HG03460 (cell line): ENCODE measurements around the gene TMEM63B.
"Not testable (repeated sequence)": the region's sequence is repeated elsewhere in the genome, so short reads cannot be mapped to it uniquely, and the experiment has no call there.

Source experiments
- ATAC-seq: cut with Tn5 transposase; IDR thresholded peaks from one replicate; pipeline ENCODE4 v1.9.1; 2021; ENCODE audit not compliant: unreplicated experiment

The TMEM63B gene

DNA sequence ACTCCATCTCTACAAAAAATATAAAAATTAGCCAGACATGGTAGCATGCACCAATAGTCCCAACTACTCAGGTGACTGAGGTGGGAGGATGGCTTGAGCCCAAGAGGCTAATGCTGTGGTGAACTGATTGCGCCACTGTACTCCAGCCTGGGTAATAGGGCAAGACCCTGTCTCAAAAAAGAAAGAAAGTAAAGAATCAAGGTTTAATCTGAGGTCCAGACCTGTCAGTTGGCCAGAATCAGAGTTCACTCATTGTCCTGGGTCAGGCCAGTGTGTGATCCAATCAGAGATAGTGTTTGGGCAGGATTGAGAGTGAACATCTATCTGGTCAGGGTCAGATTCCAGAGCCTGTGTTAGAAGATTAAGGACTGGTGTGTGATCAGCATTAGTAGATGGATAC lies 15.5 kb downstream of the TMEM63B start:
- no peak for ATAC-seq

DNA sequence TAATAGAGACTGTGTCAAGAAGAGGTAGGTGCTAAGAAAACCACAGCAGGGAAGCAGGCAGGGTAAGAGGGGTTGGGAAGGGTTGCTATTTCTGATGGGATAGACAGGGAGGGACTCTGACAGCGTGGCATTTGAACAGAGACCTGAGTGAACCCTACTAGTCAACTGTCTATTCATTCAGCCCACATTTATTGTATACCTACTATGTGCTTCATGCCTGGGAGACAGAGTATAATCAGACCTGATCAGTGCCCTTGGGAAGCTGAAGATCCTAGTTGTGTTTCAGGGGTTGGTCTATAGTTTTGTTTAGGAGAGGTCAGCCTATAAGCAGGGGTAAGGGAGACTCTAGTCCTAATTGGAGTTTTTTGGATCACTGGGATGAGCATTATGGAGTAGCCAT lies 16.4 kb downstream of the TMEM63B start:
- ATAC-seq = no peak

DNA sequence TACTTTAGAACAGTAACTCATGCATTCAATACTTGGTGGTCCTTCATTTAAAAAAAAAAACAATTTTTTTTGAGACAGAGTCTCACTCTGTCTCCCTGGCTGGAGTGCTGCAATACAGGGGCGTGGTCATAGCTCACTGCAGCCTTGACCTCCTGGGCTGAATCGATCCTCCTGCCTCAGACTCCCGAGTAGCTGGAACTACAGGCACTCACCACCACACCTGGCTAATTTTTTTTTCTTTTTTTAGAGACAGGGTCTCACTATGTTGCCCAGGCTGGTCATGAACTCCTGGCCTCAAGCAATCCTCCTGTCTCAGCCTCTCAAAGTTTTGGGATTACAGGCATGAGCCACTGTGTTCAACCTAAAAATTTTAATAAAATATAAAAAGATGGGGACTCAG lies 17.2 kb downstream of the TMEM63B start:
- ATAC-seq = not testable (repeated sequence)

DNA sequence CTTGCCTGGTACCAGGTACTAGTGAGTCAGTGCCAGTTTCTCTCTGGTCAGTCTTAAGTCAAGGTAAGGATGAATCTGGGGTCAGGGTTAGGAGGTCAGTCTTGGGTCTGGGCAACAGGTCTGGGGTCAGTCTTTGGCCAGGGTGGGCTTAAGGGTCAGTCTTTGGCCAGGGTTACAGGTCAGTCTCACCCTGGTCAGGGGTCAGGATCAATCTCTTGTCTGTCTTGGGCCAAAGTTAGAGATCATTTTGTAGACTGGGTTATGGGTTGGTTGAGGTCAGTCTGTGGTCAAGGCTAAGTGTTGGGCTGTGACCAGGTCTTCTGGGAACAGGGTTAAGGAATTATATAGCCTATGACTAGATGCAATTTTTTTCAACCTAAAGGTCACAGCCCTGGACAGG lies 18.5 kb downstream of the TMEM63B start:
- ATAC-seq = no peak

DNA sequence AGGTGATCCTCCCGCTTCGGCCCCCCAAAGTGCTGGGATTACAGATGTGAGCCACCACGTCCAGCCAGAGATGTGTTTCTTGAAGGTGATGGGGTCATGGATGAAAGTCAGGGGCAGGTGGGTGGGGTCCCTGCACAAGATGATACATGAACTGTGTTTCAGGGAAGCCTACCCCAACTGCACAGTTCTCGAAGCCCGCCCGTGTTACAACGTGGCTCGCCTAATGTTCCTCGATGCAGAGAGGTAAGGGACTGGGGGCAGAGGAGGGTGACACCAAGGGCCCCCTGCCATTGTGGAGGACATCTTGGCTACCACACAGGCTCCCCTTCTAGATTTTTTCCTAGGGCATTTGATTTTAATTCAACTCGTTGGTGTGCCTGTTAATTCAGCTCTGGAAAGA lies 19.3 kb downstream of the TMEM63B start:
- no peak for ATAC-seq

DNA sequence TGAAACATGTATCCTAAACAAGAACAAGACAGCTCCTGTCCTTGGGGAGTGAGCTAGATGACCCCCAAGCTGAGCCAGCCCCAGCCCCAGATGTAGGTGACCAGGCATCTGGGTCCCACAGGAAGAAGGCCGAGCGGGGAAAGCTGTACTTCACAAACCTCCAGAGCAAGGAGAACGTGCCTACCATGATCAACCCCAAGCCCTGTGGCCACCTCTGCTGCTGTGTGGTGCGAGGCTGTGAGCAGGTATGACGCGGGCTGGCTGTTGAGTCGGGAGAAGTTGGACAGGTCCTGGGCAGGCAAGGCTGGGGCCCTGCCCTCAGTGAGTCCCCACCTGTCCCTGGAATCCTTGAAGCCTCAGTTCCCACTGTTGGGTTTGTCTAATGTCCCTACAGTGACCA lies 19.9 kb downstream of the TMEM63B start:
- no peak for ATAC-seq

DNA sequence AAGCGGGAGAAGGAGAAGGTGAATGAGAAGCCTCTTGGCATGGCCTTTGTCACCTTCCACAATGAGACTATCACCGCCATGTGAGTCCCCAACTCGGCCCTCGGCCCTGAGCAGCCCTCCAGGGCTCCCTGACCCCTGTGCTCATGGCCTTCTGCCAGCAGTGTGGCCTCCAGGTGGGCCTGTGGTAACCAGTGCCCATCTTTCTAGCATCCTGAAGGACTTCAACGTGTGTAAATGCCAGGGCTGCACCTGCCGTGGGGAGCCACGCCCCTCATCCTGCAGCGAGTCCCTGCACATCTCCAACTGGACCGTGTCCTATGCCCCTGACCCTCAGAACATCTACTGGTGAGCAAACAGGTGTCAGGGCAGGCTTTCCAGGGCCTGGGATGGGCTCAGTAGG lies 21.0 kb downstream of the TMEM63B start:
- ATAC-seq = no peak

DNA sequence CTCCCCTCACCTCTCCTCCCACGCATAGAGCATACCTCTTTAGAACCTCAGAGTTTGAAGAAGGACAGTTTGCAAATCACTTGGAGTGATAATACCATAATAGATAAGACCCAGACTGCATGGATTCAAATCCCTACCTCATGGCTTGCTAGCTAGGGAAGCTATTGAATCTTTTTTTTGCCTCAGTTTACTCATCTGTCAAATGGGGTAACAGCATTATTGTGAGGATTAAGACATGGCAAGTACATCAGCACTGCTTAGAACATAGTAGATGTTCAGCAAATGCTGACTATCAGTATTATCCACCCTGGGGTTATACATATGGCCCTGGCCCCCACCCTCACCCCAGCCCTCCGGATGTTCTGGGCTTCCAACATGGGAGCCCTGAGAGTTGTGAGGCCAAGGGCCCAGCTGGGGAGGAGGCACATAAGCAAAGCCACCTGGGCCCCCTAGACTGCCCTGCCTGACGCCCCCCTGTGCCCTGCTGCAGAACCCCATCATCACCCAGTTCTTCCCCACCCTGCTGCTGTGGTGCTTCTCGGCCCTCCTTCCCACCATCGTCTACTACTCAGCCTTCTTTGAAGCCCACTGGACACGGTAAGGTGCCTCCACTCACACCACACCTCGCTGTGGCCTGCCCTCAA lies 22.1 kb downstream of the TMEM63B start:
- ATAC-seq = no peak

DNA sequence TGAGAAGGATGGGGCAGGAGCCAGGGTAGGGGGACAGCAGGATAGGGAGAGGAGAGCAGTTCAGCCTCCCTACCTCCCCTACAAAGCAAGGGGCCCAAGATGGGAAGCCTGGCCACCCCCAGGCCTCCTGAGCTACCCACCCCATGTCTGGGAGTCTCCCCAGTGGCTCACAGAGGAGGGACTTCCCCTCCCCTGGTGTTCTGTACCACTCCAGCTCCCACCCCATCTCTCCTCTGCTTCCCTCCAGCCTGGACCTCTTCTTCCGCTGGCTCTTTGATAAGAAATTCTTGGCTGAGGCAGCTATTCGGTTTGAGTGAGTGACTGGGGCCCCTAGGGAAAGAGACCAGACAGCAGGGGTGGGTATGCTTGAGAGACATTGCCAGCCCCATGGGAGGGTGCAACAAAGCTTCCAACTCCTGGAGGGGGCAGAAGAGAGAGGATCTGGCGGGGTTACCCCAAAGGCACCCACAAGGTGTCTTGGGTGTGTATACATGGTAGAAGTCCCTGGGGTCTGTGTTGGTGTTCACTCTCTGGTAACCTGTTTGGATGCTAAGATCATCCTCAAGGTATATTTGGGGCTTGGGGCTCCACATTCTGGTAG lies 23.1 kb downstream of the TMEM63B start:
- ATAC-seq = no peak

DNA sequence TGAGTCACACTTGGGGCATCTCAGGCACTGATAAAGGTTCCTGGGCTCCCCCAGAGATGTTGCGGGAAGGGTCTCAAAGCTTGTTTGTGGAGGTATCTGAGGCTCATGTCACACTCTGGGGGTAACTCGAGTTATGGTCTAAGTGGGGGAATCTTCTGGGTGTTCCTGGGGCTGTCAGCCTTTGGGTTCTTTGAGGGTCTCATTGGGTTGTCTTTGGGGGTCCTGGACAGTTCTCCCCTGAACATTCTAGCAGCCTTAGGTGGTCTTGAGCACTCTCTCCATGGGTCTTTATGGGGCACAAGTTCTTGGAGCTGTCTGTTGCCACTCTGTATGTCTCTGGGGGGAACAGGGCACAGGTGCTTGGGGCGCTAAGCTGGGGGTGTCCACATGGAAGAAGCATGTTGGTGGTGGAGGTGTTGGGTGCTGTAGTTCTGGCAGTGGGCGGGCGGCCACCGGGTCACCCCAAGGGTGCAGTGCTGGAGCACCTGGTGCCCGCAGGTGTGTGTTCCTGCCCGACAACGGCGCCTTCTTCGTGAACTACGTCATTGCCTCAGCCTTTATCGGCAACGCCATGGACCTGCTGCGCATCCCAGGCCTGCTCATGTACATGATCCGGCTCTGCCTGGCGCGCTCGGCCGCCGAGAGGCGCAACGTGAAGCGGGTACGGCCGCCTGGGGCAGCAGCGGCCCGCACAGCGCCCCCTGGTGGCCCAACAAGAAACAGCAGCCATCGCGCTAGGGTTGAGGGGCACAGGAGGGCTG lies 24.2 kb downstream of the TMEM63B start:
- ATAC-seq = peak; percentile 55

DNA sequence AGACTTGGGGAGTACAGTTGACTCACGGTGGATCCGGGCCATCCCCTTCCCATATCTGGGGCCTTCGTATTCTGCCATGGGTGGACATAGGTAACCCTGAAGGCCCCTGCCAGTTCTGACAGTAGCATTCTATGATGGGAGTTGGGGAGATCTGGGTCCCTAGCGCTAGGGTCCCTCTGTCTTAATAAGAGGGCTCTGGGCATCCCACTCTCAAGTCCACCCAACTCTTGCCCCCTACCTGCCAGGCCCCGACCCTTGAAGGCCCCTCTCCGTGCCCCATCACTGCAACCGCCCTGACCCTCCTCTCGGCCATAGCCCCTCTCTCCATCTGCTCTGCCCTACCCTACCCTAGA lies 24.7 kb downstream of the TMEM63B start:
- no peak for ATAC-seq

DNA sequence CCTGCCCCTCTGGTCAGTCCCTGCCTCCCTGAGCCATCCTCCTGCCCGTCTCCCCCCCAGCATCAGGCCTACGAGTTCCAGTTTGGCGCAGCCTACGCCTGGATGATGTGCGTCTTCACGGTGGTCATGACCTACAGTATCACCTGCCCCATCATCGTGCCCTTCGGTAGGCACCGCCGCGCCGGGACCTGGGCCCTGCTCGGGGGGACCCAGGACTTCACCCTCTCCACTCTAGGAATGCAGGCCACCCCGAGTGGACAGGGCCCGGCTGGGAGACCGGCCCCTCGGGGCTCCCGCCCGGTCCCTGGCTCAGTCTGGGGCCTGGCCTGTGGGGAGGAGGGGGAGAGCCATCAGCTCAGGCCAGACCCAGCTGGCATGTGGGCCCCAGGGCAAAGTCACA lies 25.2 kb downstream of the TMEM63B start:
- no peak for ATAC-seq

DNA sequence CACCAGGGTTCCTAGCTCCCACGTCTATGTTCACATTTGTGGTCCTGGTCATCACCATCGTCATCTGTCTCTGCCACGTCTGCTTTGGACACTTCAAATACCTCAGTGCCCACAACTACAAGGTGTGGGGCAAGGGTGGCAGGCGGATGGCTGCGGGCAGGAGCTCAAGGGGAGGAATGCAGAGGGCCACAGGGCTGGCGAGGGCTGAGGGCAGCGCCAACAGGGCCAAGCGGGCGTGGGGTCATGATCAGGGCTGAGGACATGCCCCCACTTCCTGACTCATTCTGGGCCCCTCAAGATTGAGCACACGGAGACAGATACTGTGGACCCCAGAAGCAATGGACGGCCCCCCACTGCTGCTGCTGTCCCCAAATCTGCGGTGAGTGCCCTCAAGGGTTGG lies 26.7 kb downstream of the TMEM63B start:
- no peak for ATAC-seq

DNA sequence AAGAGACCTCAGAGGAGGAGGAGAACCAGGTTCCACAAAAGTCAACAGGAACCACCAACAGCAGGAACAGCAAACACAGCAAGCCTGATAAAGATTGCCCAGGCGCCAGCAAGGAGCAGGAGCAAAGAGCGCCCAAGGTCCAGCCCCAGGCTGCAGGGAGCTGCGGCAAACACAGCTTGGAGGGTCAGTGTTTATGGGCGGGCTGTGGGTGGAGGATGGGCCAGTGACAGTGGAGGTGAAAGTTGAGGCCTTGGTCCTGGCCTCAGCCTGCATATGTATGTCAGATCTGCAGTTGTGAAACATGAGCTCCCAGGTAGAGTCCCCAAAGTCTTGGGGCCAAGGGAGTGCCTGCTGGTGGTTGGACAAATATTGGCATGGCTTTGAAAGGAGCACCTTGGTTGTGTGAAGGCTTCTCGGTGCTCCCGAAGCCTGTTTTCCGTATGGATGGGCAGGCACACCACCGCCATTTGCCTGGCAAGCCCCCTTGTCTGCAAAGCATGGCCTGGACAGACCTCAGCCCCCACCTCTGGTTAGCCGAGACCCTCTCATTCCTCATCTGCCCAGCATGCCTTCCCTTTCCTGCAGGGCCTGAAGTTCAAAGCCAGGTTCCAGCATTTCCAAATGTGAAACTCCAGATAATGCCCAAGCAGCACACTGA lies 29.3 kb downstream of the TMEM63B start:
- no peak for ATAC-seq

DNA sequence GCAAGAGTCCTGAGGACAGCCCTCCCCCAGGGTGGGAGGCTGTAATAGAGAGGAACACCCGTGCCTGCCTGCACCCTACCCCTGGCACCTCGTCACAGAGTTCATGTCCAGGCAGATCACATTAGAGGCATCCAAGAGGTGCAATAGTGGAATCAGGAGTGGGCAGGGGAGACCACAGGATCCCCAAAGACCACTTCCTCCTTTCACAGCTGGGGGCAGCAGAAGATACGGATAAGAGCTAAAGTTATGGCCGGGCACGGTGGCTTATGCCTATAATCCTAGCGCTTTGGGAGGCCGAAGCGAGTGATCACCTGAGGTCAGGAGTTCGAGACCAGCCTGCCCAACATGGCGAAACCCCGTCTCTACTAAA lies 29.8 kb downstream of the TMEM63B start:
- no peak for ATAC-seq

DNA sequence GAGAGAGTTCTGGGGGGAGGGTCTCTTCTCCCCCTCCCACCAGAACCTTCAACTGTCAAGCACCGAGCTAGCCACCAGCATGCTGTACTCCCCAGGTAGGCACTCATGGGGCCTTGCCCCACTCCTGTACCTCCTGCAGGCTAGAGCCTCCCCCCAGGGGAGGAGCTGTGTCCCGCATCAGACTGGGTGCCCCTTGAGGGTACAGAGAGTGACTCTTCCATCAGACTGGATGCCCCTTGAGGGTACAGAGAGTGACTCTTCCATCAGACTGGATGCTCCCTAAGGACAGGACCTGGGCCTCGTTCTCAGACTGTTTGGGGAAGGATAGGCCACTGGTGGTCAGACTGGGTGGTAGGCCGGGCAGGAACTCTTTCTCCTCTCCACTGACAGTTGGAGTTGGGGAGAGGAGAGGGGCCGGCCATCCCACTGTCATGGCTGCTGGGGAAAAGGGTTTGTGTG lies 31.4 kb downstream of the TMEM63B start, which contains the start of gene CAPN11:
CAPN11 (plus strand) TSS at position 51 of the 459 bp plus-strand sequence; CDS start at position 80, 29 bp downstream.
- no peak for ATAC-seq

DNA sequence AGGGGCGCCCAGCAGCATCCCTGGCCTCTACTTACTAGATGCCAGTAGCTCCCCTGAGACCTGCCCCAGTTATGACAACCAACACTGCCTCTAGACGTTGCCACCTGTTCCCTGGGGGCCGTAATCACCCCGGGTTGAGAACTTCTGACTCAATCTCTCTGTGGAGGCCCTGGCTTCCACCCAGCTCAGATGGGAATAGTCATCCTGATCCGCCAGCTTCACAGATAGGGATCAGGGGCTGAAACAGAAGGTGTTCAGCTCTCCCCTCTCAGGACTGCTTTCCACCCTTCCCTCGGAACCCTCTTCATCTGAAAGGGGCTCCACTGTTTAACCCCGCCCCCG lies 34.6 kb downstream of the TMEM63B start:
- no peak for ATAC-seq

DNA sequence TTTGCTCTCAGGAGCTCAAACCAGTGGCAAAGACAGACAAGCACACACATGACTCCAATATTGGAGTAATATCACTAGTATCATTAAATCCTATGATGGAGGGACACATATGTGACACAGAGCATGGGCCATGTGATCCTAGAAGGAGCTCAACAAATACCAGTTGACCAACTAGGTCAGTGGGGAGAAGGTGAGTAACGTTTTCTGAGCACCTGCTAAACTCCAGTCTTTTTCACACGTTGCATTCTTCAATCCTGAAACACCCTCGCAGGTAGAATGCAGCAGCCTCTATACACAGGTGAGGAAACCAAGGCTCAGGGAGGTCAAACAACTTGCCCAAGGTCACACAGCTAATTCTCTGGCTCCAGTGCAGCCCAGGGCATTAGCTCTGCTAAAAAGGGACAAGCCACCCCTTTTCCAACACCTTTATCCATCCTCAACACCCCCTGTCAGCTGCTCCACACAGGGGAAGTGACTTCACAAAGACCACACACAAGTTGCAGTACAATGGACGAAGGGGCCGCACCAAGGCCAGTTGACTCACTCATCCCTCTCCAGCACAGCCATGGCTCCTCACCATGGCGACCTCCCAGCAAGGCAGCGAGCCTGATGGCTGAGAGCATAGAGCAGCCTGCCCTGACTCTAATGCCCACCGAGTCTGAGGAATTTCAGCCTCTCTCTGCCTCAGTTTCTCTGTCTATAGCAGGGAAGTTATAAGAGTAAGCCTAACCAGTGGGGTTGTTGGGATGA lies 35.7 kb downstream of the TMEM63B start:
- no peak for ATAC-seq

DNA sequence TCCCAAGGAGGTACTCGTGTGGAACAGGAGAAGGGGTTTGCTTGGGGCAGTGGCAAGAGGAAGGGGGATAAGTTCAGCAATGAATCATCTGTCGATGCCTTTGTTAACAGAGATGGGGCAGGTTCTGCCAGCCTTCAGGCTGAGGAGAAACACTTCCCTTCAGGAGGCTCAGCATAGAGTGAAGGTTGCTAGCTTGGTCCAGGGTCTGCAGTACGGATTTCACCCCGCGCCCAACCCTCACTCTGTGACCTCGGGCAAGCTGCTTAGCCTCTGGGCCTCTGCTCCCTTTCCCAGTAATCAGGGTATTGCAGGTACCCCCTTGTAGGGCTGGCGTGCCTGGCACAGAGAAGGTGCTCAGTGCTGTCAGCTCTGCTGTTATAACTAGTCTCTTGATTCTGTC lies 38.8 kb downstream of the TMEM63B start:
- no peak for ATAC-seq

DNA sequence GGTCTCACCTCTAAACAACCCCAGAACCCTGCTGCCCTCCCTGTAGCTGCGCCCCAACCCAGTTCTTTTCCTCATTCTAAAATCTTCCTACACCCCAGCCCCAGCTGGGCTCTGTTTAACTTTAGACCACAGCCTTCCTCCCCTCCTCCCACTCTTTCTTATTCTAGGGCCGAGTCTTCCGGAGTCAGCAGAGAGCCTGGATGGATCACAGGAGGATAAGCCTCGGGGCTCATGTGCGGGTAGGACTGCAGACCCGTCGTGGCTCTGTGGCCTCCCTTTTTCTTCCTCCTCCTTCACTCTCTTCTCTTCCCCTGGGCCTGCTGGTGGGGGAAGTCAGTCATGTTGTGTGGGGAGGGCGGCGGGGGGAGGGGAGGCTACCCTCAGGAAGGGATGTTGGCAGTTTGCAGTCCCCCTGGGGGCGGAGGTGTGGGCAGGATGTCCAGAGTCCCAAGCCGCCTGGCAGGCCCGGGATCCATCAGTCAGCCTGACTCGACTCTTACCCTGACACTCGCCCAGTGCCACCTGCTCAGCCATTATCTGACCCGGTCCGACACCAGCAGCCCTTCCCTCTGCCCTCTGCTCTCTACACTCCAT lies 39.3 kb downstream of the TMEM63B start:
- ATAC-seq = no peak

DNA sequence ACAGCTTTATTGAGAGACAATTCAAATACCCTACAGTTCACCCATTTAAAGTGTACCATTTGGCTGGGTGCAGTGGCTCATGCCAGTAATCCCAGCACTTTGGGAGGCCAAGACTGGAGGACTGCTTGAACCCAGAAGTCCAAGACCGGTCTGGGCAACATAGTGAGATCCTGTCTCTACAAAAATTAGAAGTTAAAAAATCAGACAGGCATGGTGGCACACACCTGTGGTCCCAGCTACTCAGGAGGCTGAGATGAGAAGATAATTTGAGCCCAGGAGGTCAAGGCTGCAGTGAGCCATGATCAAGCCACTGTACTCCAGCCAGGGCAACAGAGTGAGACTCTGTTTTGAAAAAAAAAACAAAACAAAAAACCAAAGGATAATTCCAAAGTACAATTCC lies 40.2 kb downstream of the TMEM63B start:
- no peak for ATAC-seq
